Central memory CD8-positive, alpha-beta T cell (primary cell): ENCODE measurements around the gene TMEM219.
"Not testable (repeated sequence)": the region's sequence is repeated elsewhere in the genome, so short reads cannot be mapped to it uniquely, and the experiment has no call there.

ENCODE experiments used
- ATAC-seq: fragments of 150-1000 bp; cut with Tn5 transposase; replicated peaks from 2 replicates; pipeline ENCODE4 v1.10.0; 2022; ENCODE audit warnings: mild to moderate bottlenecking, moderate FRiP score, moderate number of reproducible peaks; ENCODE audit not compliant: poor library complexity, severe bottlenecking; ENCODE audit errors: extremely low read depth
- DNase-seq, 2 donors: peaks; one replicate each; pipeline ENCODE4 v3.0.0; 2021; ENCODE audit warnings: low spot score in 2 of 2
- H3K27ac Mint-ChIP-seq: one replicate; pipeline ENCODE4 v1.8.0; 2022; ENCODE audit warnings: low read depth, mild to moderate bottlenecking, moderate library complexity, mixed read lengths
- H3K27me3 Mint-ChIP-seq: one replicate; pipeline ENCODE4 v1.8.0; 2022; ENCODE audit warnings: mixed read lengths
- H3K36me3 Mint-ChIP-seq: one replicate; pipeline ENCODE4 v1.8.0; 2022; ENCODE audit warnings: mild to moderate bottlenecking, moderate library complexity, mixed read lengths; ENCODE audit not compliant: insufficient read depth
- H3K4me1 Mint-ChIP-seq: one replicate; pipeline ENCODE4 v1.8.0; 2022; ENCODE audit warnings: mixed read lengths
- H3K4me3 Mint-ChIP-seq: one replicate; pipeline ENCODE4 v1.8.0; 2022; ENCODE audit warnings: mild to moderate bottlenecking, moderate library complexity, mixed read lengths
- H3K9me3 Mint-ChIP-seq: one replicate; pipeline ENCODE4 v1.8.0; 2022; ENCODE audit warnings: mixed read lengths

Gene TMEM219

DNA sequence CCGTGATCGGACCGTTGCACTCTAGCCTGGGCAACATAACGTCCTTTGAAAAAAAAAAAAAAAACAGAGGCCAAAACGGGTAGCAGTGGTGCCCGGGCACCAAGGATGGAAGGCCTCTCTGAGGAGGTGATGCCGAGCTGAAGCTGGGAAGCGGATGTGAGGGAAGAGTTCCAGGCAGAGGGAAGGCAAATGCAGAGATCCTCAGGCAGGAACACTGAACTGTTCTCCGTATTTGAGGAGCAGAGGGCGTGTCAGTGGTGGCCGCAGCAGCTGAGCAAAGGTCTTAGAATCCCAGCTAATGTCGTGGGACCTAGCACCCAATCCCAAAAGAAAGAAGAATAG, 35.2 kb upstream of the TMEM219 start:
- H3K27me3 Mint-ChIP-seq, result no peaks in the 10 kb centered on the region
- H3K4me1 Mint-ChIP-seq, result peaks cover 43% of the 10 kb centered on the region
- ATAC-seq (peak; percentile 10), DNase-seq (no peak)
- H3K27ac Mint-ChIP-seq, result peak overlapping the region; percentile 93
- H3K36me3 Mint-ChIP-seq, result peaks cover 4% of the 10 kb centered on the region
- H3K9me3 Mint-ChIP-seq, result no peaks in the 10 kb centered on the region
- H3K4me3 Mint-ChIP-seq, result peak overlapping the region; percentile 91

DNA sequence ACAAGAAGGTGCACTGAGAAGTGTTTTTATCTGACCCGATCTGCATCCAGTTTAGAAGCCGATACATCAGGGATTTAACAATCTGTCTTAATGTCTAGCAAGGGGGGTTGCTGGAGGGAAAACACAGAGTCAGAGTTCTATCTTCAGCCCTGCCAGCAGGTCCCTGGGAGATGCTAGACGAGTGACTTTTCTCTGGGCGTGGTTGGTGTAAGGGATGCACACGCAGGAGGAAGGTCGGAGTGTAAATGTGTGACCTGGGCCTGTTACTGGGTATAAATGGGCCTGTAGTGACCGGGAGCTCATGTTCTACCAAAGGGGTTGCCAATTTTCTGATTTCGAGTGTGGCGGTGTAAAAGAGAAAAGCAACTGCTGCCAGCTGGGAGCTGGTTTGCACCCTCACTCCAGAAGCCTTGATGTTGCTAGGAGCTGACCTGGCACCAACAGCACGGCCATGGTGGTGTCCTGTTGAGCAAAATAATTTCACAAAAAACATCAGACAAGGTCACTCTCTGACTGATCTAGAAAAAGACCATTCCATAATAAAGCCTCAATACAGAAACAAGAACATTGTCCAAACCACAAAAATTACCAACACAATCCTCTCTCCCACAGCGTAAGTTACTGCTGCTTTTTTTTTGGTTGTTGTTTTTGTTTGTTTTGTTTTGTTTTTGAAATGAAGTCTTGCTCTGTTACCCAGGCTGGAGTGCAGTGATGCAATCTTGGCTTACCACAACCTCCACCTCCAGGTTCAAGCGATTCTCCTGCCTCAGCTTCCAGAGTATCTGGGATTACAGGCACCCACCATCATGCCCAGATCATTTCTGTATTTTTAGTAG, 34.6 kb upstream of the TMEM219 start:
- DNase-seq (no peak), ATAC-seq (no peak)
- peak overlapping the region; percentile 91 for H3K4me3 Mint-ChIP-seq
- H3K9me3 Mint-ChIP-seq, result no peaks in the 10 kb centered on the region
- peak overlapping the region; percentile 93 for H3K27ac Mint-ChIP-seq
- no peaks in the 10 kb centered on the region for H3K27me3 Mint-ChIP-seq
- H3K4me1 Mint-ChIP-seq, result peaks cover 43% of the 10 kb centered on the region
- H3K36me3 Mint-ChIP-seq, result peaks cover 4% of the 10 kb centered on the region

DNA sequence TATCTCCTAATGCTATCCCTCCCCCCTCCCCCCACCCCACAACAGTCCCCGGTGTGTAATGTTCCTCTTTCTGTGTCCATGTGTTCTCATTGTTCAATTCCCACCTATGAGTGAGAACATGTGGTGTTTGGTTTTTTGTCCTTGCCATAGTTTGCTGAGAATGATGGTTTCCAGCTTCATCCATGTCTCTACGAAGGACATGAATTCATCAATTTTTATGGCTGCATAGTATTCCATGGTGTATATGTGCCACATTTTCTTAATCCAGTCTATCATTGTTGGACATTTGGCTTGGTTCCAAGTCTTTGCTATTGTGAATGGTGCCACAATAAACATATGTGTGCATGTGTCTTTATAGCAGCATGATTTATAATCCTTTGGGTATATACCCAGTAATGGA, 30.1 kb upstream of the TMEM219 start:
- H3K27ac Mint-ChIP-seq, H3K9me3 Mint-ChIP-seq, ATAC-seq, H3K36me3 Mint-ChIP-seq, DNase-seq, H3K4me3 Mint-ChIP-seq: not testable (repeated sequence)
- Mint-ChIP-seq H3K27me3 (peaks cover 18% of the 10 kb centered on the region), H3K4me1 (peaks cover 11% of the 10 kb centered on the region)

DNA sequence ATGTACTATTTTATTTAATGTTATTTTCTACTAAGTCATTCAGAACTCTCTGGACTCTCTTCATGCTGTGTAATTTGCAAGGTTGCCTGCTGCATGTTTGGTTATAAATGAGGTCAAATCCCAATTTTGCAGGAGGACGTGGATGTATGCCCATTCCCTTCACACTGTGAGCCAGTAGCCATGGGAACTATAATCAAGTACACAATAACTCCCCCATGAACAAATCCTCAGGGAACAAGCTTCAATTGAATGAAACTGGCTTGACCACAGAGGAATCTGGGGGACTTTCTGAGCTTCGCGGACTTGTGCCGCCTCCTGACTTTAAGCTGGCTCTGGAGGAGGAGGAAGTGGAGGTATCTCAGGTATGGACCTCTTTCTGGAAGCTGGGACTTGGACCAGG, 21.2 kb upstream of the TMEM219 start:
- H3K36me3 Mint-ChIP-seq, result no peaks in the 10 kb centered on the region
- no peak overlapping the region for H3K27ac Mint-ChIP-seq
- DNase-seq (no peak), ATAC-seq (no peak)
- H3K4me3 Mint-ChIP-seq, result no peak overlapping the region
- H3K9me3 Mint-ChIP-seq, result no peaks in the 10 kb centered on the region
- H3K4me1 Mint-ChIP-seq, result no peaks in the 10 kb centered on the region
- H3K27me3 Mint-ChIP-seq, result peaks cover 44% of the 10 kb centered on the region

DNA sequence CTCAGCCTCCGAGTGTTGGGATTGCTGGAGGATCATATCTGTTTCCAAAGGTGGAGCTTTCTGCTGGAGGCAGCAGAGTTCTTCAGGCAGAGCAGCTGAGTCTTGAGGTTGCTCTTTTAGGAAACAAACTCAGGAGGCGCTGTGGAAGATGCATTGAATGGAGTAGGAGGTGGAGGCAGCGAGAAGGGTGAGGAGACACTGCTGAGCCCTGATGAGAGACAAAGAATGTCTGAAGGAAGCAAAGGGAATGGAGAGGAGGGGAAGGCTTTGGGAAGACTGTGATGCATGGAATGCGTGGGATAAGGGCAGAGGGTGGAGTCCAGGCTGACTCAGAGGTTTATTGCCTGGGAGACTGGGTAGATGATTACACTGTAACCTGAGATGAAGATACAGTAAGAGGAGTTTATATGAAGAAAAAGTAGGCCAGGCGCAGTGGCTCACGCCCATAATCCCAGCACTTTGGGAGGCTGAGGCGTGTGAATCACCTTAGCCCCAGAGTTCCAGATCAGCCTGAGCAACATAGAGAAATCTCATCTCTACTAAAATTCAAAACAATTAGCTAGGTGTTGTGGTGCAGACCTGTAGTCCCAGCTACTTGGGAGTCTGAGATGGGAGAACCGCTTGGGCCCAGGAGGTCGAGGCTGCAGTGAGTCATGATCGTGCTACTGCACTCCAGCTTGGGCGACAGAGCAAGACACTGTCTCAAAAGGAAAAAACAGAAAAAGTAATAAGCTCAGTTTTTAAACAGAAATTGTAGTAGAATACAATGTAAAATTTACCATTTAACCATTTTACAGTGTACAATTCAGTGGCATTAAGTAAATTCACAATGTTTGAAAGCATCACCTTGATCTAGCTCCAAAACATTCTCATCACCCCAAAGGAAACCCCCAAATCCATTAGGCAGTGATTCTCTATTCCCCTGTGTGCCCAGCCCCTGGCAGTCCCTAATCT, 17.8 kb upstream of the TMEM219 start:
- H3K27me3 Mint-ChIP-seq, result peaks cover 24% of the 10 kb centered on the region
- no peak for ATAC-seq
- H3K9me3 Mint-ChIP-seq, result no peaks in the 10 kb centered on the region
- DNase-seq, result no peak
- H3K27ac Mint-ChIP-seq, result no peak overlapping the region
- H3K4me1 Mint-ChIP-seq, result no peaks in the 10 kb centered on the region
- no peaks in the 10 kb centered on the region for H3K36me3 Mint-ChIP-seq
- H3K4me3 Mint-ChIP-seq, result no peak overlapping the region

DNA sequence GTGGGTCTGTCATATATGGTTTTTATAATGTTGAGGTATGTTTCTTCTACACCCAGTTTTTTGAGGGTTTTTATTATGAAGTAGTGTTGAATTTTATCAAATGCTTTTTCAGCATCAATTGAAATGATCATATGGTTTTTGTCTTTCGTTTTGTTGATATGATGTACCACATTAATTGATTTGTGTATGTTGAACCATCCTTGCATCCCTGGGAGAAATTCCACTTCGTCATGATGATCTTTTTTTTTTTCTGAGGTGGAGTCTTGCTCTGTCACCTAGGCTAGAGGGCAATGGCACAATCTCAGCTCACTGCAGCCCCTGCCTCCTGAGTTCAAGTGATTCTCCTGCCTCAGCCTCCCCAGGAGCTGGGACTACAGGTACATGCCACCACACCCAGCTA, 14.0 kb upstream of the TMEM219 start:
- Mint-ChIP-seq H3K27ac (no peak overlapping the region), H3K9me3 (no peaks in the 10 kb centered on the region), H3K27me3 (peaks cover 13% of the 10 kb centered on the region), H3K4me3 (no peak overlapping the region), H3K36me3 (no peaks in the 10 kb centered on the region), H3K4me1 (no peaks in the 10 kb centered on the region)
- no peak for ATAC-seq
- no peak for DNase-seq

DNA sequence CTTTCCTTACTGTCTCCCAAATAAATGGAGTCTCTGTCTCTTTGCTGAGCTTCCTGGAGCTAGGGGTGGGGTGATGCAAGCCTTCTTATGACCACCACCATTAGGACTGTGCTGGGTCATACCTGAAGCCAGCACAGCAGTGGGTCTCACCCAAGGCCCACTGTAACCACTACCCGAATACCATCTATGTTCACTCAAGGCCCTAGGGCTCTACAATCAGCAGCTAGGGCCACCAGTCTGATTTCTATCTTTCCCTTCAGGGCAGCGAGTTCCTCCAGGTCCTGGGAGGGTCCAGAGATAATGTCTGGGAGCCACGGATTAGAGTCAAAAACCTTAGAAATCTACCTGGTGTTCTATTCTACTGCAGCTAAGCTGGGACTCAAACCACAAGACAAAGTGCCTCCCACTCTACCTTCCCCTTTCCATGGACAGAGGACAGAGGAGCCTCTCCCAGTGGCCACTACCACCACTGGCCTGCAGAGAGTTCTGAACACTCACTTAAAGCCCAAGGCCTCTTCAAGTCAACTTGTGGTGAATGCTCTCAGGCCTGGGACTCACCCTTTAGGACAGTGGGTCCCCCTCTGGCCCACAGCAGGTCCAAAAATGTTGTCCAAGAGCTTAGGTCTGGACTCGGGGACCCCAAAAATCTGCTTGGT, 10.9 kb upstream of the TMEM219 start:
- ATAC-seq (no peak), DNase-seq (no peak)
- Mint-ChIP-seq H3K9me3 (no peaks in the 10 kb centered on the region), H3K27ac (no peak overlapping the region), H3K27me3 (peaks cover 13% of the 10 kb centered on the region), H3K4me3 (no peak overlapping the region), H3K36me3 (no peaks in the 10 kb centered on the region), H3K4me1 (no peaks in the 10 kb centered on the region)

DNA sequence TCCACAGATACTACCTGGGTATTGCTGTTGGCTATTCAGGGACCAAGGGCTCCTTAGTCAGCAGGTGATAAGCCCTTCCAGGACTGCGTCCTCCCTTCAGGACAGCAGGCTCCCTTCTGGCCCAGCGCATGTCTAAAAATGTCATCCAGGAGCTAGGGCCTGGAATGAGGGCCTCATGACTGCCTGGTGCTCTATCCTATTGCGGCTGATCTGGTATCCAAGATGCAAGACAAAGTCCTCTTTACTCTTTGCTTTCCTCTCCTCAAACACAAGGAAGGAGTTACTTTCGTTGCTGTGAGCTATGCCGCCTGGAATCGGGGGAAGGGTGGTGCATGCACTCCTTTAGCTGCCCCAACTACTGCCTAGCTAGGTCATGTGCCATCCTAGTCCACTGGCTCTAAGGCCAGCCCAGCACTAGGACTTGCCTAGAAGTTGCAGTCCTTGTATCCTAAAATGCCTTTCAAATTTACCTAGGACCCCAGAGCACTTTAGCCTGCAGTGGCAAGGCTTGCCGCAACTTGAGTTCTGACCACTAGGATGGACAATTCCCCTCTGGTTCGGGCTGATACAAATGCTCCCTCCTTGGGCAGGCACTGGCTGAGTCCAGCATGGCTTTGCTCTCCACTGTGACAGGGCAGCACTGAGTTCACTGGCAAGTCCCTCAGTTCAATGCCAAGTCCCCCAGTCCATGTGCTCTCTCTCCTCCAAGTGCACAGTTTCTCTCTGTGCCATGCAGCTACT, 10.1 kb upstream of the TMEM219 start:
- H3K4me1 Mint-ChIP-seq, result no peaks in the 10 kb centered on the region
- DNase-seq (no peak), ATAC-seq (no peak)
- no peaks in the 10 kb centered on the region for H3K9me3 Mint-ChIP-seq
- peaks cover 13% of the 10 kb centered on the region for H3K27me3 Mint-ChIP-seq
- no peaks in the 10 kb centered on the region for H3K36me3 Mint-ChIP-seq
- H3K27ac Mint-ChIP-seq, result no peak overlapping the region
- H3K4me3 Mint-ChIP-seq, result no peak overlapping the region

DNA sequence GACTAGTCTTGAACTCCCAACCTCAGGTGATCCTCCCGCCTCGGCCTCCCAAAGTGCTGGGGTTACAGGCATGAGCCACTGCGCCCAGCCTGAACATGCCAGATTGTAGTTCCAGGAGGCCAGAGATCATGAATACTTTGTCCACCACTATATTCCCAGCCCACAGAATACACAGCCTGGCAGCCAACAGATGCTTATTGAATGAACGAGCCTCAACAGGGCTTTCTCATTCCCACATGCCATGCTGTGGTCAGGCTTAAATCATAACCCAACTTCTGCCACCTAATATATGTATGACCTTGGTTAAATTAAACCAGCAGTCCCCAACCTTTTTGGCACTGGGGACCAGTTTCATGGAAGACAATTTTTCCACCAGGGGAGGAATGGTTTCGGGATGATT, 3.1 kb upstream of the TMEM219 start:
- H3K4me1 Mint-ChIP-seq, result peaks cover 16% of the 10 kb centered on the region
- H3K9me3 Mint-ChIP-seq, result no peaks in the 10 kb centered on the region
- H3K27ac Mint-ChIP-seq, result no peak overlapping the region
- ATAC-seq, result no peak
- no peaks in the 10 kb centered on the region for H3K27me3 Mint-ChIP-seq
- no peak for DNase-seq
- peaks cover 7% of the 10 kb centered on the region for H3K36me3 Mint-ChIP-seq
- no peak overlapping the region for H3K4me3 Mint-ChIP-seq

DNA sequence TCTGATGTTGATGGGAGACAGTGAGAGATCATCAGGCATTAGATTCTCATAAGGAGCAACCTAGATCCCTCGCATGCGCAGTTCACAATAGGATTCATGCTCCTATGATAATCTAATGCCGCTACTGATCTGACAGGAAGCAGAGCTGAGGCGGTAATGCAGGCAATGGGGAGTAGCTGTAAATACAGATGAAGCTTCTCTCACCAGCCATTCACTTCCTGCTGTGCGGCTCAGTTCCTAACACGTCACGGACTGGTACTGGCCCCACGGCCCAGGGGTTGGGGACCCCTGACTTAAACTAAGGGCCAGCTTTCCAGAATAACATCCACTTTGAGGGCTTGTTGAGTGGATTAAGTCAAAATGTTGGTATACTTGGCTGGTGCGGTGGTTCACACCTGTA, 2.6 kb upstream of the TMEM219 start:
- DNase-seq (no peak), ATAC-seq (no peak)
- H3K4me1 Mint-ChIP-seq, result peaks cover 16% of the 10 kb centered on the region
- no peak overlapping the region for H3K4me3 Mint-ChIP-seq
- no peak overlapping the region for H3K27ac Mint-ChIP-seq
- peaks cover 9% of the 10 kb centered on the region for H3K36me3 Mint-ChIP-seq
- no peaks in the 10 kb centered on the region for H3K9me3 Mint-ChIP-seq
- H3K27me3 Mint-ChIP-seq, result no peaks in the 10 kb centered on the region

DNA sequence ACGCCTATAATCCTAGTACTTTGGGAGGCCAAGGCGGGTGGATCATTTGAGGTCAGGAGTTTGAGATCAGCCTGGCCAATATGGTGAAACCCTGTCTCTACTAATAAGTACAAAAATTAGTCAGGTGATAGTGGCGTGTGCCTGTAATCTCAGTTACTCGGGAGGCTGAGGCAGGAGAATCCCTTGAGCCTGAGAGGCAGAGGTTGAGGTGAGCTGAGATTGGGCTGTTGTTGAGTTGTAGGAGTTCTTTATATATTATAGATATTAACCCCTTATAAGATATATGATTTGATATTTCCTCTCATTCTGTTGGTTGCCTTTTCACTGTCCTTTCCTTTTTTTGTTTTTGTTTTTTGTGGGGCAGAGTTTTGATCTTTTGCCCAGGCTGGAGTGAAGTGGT, 2.1 kb upstream of the TMEM219 start:
- H3K36me3 Mint-ChIP-seq, H3K4me3 Mint-ChIP-seq, H3K27me3 Mint-ChIP-seq, ATAC-seq, H3K27ac Mint-ChIP-seq, H3K9me3 Mint-ChIP-seq, DNase-seq: not testable (repeated sequence)
- H3K4me1 Mint-ChIP-seq, result peaks cover 16% of the 10 kb centered on the region

DNA sequence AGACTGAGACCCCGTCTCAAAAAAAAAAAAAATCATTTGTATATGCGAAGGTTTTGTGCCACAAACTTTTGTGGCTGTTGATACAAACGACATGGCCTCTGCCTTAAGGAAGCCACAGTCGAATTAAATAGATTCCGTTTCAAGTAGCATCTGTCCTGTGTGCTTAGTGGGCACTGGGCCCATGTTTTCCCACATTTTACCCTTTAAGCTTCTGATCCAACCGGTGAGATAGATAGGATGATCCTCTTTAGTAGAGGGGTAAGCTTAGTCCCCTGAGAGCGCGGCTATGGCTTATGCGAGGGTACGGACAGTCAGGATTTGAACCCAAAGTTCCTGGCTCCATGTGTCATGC, 776 bp upstream of the TMEM219 start:
- H3K27me3 Mint-ChIP-seq, result no peaks in the 10 kb centered on the region
- H3K4me1 Mint-ChIP-seq, result peaks cover 16% of the 10 kb centered on the region
- no peaks in the 10 kb centered on the region for H3K9me3 Mint-ChIP-seq
- DNase-seq (no peak), ATAC-seq (no peak)
- H3K36me3 Mint-ChIP-seq, result peaks cover 9% of the 10 kb centered on the region
- peak overlapping the region; percentile 91 for H3K27ac Mint-ChIP-seq
- peak overlapping the region; percentile 89 for H3K4me3 Mint-ChIP-seq
